ENCODE results near the gene SCAPER. TPM values are rescaled to one million over a fixed set of nuclear protein-coding genes. Genes with fewer than 3 reads are reported as not detected.

The SCAPER gene
- polyA plus RNA-seq, 1 donor from 2014 or later = 77.1 TPM

- Histone ChIP-seq H3K27ac (ENCODE audit: low read length) (no peak overlapping the region), H3K4me2 (ENCODE audit: low read length) (no peak overlapping the region), H3K9ac (ENCODE audit: low read length) (no peak overlapping the region), H3K9me2 (ENCODE audit: insufficient read depth, low read length) (no peaks in the 10 kb centered on the region), H2AFZ (ENCODE audit: low read depth, low read length) (no peak overlapping the region), H3K36me3 (ENCODE audit: insufficient read depth, low read length) (no peaks in the 10 kb centered on the region), H3K79me2 (replicated peaks; ENCODE audit: insufficient read depth, low read length) (no peaks in the 10 kb centered on the region), H3K27me3 (ENCODE audit: insufficient read depth, low read depth, low read length) (no peaks in the 10 kb centered on the region), H4K20me1 (ENCODE audit: insufficient read depth) (no peaks in the 10 kb centered on the region), H3F3A (ENCODE audit: insufficient read depth, low read length, poor library complexity, severe bottlenecking) (no peaks in the 10 kb centered on the region), H3K4me3 (ENCODE audit: low read length) (no peak overlapping the region), H3K9me3 (ENCODE audit: low read length) (no peaks in the 10 kb centered on the region)
- no peak for TF ChIP-seq SMC3 (conservative IDR thresholded peaks at IDR 0.05; ENCODE audit: poor library complexity)
- TF ChIP-seq CTCF (IDR thresholded peaks at IDR 0.05; ENCODE audit: poor library complexity, severe bottlenecking) = no peak
- TF ChIP-seq EZH2 (IDR thresholded peaks at IDR 0.05; ENCODE audit: borderline replicate concordance, insufficient read depth, low read length, poor library complexity, severe bottlenecking) = no peak
- TF ChIP-seq MXI1 (conservative IDR thresholded peaks at IDR 0.05; ENCODE audit: poor library complexity, severe bottlenecking) = no peak
- no peak for TF ChIP-seq REST (IDR thresholded peaks at IDR 0.05; ENCODE audit: borderline replicate concordance)
- TF ChIP-seq EP300 (conservative IDR thresholded peaks at IDR 0.05; ENCODE audit: poor library complexity, severe bottlenecking) = no peak
- TF ChIP-seq TAF1 (IDR thresholded peaks at IDR 0.05; ENCODE audit: low read depth) = no peak
- TF ChIP-seq POLR2AphosphoS5 (IDR thresholded peaks at IDR 0.05) = no peak
- TF ChIP-seq RAD21 (conservative IDR thresholded peaks at IDR 0.05) = no peak
Observed at GRCh38 chr15:76501726-76502125, 403.4 kb downstream of the SCAPER start.

- no peak overlapping the region for H3K4me2 ChIP-seq (ENCODE audit: low read length)
- no peaks in the 10 kb centered on the region for H3K36me3 ChIP-seq (ENCODE audit: insufficient read depth, low read length)
- no peaks in the 10 kb centered on the region for H3F3A ChIP-seq (ENCODE audit: insufficient read depth, low read length, poor library complexity, severe bottlenecking)
- H3K4me3 ChIP-seq (ENCODE audit: low read length) = no peak overlapping the region
- no peak overlapping the region for H2AFZ ChIP-seq (ENCODE audit: low read depth, low read length)
- no peaks in the 10 kb centered on the region for H3K79me2 ChIP-seq (replicated peaks; ENCODE audit: insufficient read depth, low read length)
- no peaks in the 10 kb centered on the region for H3K27me3 ChIP-seq (ENCODE audit: insufficient read depth, low read depth, low read length)
- H3K9me3 ChIP-seq (ENCODE audit: low read length) = no peaks in the 10 kb centered on the region
- TF ChIP-seq RAD21 (conservative IDR thresholded peaks at IDR 0.05) (no peak), EZH2 (IDR thresholded peaks at IDR 0.05; ENCODE audit: borderline replicate concordance, insufficient read depth, low read length, poor library complexity, severe bottlenecking) (no peak), TAF1 (IDR thresholded peaks at IDR 0.05; ENCODE audit: low read depth) (no peak), MXI1 (conservative IDR thresholded peaks at IDR 0.05; ENCODE audit: poor library complexity, severe bottlenecking) (no peak), EP300 (conservative IDR thresholded peaks at IDR 0.05; ENCODE audit: poor library complexity, severe bottlenecking) (no peak), CTCF (IDR thresholded peaks at IDR 0.05; ENCODE audit: poor library complexity, severe bottlenecking) (no peak), REST (IDR thresholded peaks at IDR 0.05; ENCODE audit: borderline replicate concordance) (no peak), SMC3 (conservative IDR thresholded peaks at IDR 0.05; ENCODE audit: poor library complexity) (no peak), POLR2AphosphoS5 (IDR thresholded peaks at IDR 0.05) (no peak)
- no peaks in the 10 kb centered on the region for H3K9me2 ChIP-seq (ENCODE audit: insufficient read depth, low read length)
- H4K20me1 ChIP-seq (ENCODE audit: insufficient read depth) = no peaks in the 10 kb centered on the region
- no peak overlapping the region for H3K9ac ChIP-seq (ENCODE audit: low read length)
- no peak overlapping the region for H3K27ac ChIP-seq (ENCODE audit: low read length)
Observed at GRCh38 chr15:76501011-76501410, 404.1 kb downstream of the SCAPER start.
